HG02884 (cell line): ENCODE results near the gene AMACR.

Source experiments
- ATAC-seq: cut with Tn5 transposase; IDR thresholded peaks from one replicate; pipeline ENCODE4 v1.9.1; 2021; ENCODE audit warnings: mild to moderate bottlenecking, moderate library complexity; ENCODE audit not compliant: unreplicated experiment

AMACR gene

GRCh38 chr5:34009610-34010009 lies 1.8 kb upstream of the AMACR start:
- ATAC-seq: no peak

- no peak for ATAC-seq
Measured at GRCh38 chr5:34008802-34009201, 952 bp upstream of the AMACR start.

- ATAC-seq: no peak
Measured at GRCh38 chr5:34007201-34007620, 639 bp downstream of the AMACR start.

- no peak for ATAC-seq
Measured at GRCh38 chr5:34005681-34006080, 2.2 kb downstream of the AMACR start.

GRCh38 chr5:34005211-34005610 lies 2.6 kb downstream of the AMACR start:
- ATAC-seq: no peak

- ATAC-seq: no peak
Measured at GRCh38 chr5:34003941-34004340, 3.9 kb downstream of the AMACR start.

GRCh38 chr5:34002629-34003328 lies 5.1 kb downstream of the AMACR start:
- ATAC-seq: no peak

- ATAC-seq: no peak
Measured at GRCh38 chr5:34001241-34001841, 6.5 kb downstream of the AMACR start.

GRCh38 chr5:33999978-34000377 lies 7.9 kb downstream of the AMACR start:
- no peak for ATAC-seq

GRCh38 chr5:33997331-33997983 lies 10.4 kb downstream of the AMACR start:
- ATAC-seq: peak; percentile 78

- ATAC-seq: no peak
Measured at GRCh38 chr5:33995865-33996264, 12.0 kb downstream of the AMACR start.

- ATAC-seq: no peak
Measured at GRCh38 chr5:33994845-33995244, 13.0 kb downstream of the AMACR start.

- ATAC-seq: no peak
Measured at GRCh38 chr5:33992864-33993263, 15.0 kb downstream of the AMACR start.

- ATAC-seq: no peak
Measured at GRCh38 chr5:33985447-33985846, 22.4 kb downstream of the AMACR start.

GRCh38 chr5:33984671-33985124 lies 23.2 kb downstream of the AMACR start, which contains the start of gene SLC45A2:
SLC45A2 (minus strand) TSS chr5:33984693; CDS start chr5:33984583, 110 bp downstream.
- no peak for ATAC-seq

GRCh38 chr5:33984178-33984577 lies 23.7 kb downstream of the AMACR start:
- ATAC-seq: no peak

GRCh38 chr5:33981408-33982162 lies 26.3 kb downstream of the AMACR start:
- ATAC-seq: no peak

- ATAC-seq: no peak
Measured at GRCh38 chr5:33980030-33980429, 27.8 kb downstream of the AMACR start.

- ATAC-seq: no peak
Measured at GRCh38 chr5:33978306-33978705, 29.5 kb downstream of the AMACR start.

- ATAC-seq: no peak
Measured at GRCh38 chr5:33976307-33976706, 31.5 kb downstream of the AMACR start.

- no peak for ATAC-seq
Measured at GRCh38 chr5:33975852-33976251, 32.0 kb downstream of the AMACR start.
